ENCODE results near the gene HOXD9.

Gene HOXD9

GRCh38 chr2:176111846-176112374 lies 10.6 kb upstream of the HOXD9 start:
- no peak for DNase-seq

GRCh38 chr2:176112375-176113302 lies 9.9 kb upstream of the HOXD9 start:
- DNase-seq: no peak

GRCh38 chr2:176114120-176114929 lies 8.2 kb upstream of the HOXD9 start:
- DNase-seq: no peak

GRCh38 chr2:176114930-176115625 lies 7.4 kb upstream of the HOXD9 start:
- no peak for DNase-seq

GRCh38 chr2:176115883-176116813 lies 6.4 kb upstream of the HOXD9 start, which contains the start of gene HOXD10:
HOXD10 (plus strand) TSS chr2:176116778; CDS start chr2:176116834, 56 bp downstream.
- DNase-seq: no peak

GRCh38 chr2:176117162-176117822 lies 5.2 kb upstream of the HOXD9 start:
- DNase-seq: no peak

GRCh38 chr2:176117823-176118371 lies 4.6 kb upstream of the HOXD9 start:
- no peak for DNase-seq

- DNase-seq: no peak
Measured at GRCh38 chr2:176118601-176119339, 3.7 kb upstream of the HOXD9 start.

GRCh38 chr2:176120364-176121189 lies 1.9 kb upstream of the HOXD9 start:
- no peak for DNase-seq

GRCh38 chr2:176121190-176122051 lies 1.1 kb upstream of the HOXD9 start:
- DNase-seq: no peak

- DNase-seq: peak; percentile 44
Measured at GRCh38 chr2:176122052-176122682, 352 bp upstream of the HOXD9 start.

- no peak for DNase-seq
Measured at GRCh38 chr2:176123411-176124109, 1.0 kb downstream of the HOXD9 start.

GRCh38 chr2:176124110-176124946 lies 1.8 kb downstream of the HOXD9 start:
- no peak for DNase-seq

GRCh38 chr2:176124947-176125771 lies 2.6 kb downstream of the HOXD9 start:
- no peak for DNase-seq

- no peak for DNase-seq
Measured at GRCh38 chr2:176125772-176126054, 3.2 kb downstream of the HOXD9 start.

Measured in NCI-H446 treated with DMSO at 0.1 percent for 48 hours (cell line).